Heart left ventricle (tissue), 13 donors: ENCODE results near the gene RBM14.

Source experiments
- CTCF ChIP-seq, 12 donors: fragments of 200-600 bp; sonication (generic) in 4 of 12; IDR thresholded peaks; one replicate each; pipeline versions ENCODE4 v1.5.0 to v1.8.0; 2018 to 2022; ENCODE audit warnings: antibody characterized with exemption in 12 of 12, mild to moderate bottlenecking in 5 of 12
- POLR2A ChIP-seq, 2 donors: fragments of 450-650 bp; IDR thresholded peaks; one replicate each; pipeline ENCODE4 v1.6.1; 2017; ENCODE audit warnings: antibody characterized with exemption in 2 of 2, mild to moderate bottlenecking in 2 of 2, moderate library complexity in 2 of 2
- donor health status: ischemic (EF 13 %, LVEDD 7.1; RV severe dilation, severe dysfunction).
- donor health status: DM: no; HTN: yes; CAD: no.
- donor health status: DM: no; HTN: no; CAD: no.
- donor health status: ischemic (EF 25% LVEDD 6.9; RV normal size, moderate dysfunction).
- donor health status: ischemic (EF 25% LVEDD 5.7; RV mildly dilated, moderate dysfunction).
- donor health status: ischemic (EF 35%, LVEDD 5.7; RV mildly dilated, moderate dysfunction).
- donor health status: nonischemic (EF 11% LVEDD 7.7; RV severe dilation, severe dysfunction).
- donor health status: DM: yes; HTN: yes; CAD: no.
- donor health status: PGD.
- donor health status: ischemic (EF 29% LVEDD 5.4; RV normal size, mild dysfunction).
- donor health status: nonischemic (EF 23%, LVEDD 6.1; RV moderate dilation, normal function).

GRCh38 chr11:66598993-66599392 is 17.4 kb upstream of the RBM14 start:
- TF ChIP-seq CTCF (IDR thresholded peaks at IDR 0.05) = no peak
- no peak for TF ChIP-seq POLR2A (IDR thresholded peaks at IDR 0.05)
